GM19043 (cell line): Measurements from ENCODE around the gene KIF26A.

Experiments
- ATAC-seq: cut with Tn5 transposase; IDR thresholded peaks from one replicate; pipeline ENCODE4 v1.9.1; 2021; ENCODE audit warnings: low read depth; ENCODE audit not compliant: unreplicated experiment

KIF26A gene

DNA sequence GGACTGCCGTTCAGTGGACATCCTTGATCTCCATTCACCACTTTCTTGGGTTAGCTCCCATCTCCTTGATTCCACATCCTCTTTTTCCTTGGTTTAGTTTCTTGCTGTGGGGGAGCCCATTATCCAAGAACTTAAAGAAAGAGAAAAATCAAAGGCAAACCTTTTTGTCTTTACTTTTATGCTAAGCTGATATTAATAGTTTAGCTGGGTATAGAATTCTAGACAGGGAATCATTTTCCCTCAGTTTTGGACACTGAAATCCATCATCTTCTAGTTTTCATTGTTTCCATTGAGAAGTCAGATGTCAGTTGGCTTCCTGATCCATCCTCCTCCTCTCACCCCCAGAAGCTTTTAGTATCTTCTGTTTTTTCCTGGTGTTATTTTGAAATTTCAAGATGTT, 8.8 kb upstream of the KIF26A start:
- no peak for ATAC-seq

DNA sequence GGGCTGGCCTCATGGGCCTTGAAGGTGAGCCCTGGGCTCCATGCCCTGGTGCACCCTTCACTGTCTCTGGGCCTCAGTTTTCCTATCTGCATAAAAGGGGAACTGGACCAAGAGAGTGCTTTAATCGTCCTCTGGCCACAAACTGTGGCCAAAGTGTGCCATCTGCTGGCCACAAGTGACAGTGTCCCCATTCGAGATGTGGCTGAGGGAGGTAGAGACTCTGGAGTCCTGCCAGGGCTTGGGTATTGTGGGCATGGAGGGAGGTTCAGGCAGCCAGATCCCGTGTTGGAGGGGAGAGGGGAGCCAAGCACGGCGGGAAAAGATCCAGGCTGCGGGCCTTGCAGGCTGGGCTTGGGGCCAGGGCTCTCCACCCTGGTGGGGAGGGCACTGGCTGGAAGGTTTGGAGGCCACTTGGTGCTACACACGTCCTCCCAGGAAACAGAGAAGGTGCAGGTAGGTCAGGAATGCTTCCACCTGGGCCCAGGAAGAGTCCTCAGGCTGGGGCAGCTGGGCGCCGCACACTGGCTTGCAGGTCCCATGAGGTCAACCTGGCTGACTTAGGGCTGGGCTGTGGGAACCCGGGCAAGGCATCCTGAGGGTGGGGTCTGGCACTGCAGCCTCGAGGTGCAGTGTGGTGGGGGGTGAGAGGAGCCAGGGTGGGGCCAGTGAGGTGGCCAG, 7.3 kb upstream of the KIF26A start:
- no peak for ATAC-seq

DNA sequence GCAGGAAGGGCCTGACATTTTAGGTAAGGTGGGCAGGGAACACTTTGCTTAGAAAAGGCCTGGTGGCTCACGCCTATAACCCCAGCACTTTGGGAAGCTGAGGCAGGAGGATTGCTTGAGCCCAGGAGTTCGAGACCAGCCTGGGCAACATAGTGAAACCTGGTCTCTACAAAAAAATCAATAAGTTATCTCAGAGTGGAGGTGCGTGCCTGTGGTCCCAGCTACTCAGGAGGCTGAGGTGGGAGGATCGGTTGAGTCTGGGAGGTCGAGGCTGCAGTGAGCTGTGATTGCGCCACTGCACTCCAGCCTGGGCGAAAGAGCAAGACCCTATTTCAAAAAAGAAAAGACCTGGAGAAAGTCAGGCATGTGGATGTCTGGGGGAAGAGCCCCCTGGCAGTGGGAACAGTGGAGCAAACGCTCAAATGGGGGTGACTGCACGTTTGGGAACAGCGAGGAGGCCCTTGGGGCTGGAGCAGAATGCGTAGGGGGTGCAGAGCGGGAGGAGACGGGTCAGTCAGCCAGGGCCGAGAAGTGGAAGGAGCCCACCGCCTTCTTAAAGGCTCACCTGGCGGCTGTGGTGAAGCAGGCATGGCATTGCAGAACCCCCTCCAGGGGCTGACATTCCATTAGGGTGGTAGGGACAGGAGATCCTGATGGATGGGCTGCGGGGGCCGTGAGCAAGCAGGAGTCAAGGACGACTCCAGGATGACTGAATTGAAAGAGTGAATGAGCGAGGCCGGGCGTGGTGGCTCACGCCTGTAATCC, 6.2 kb upstream of the KIF26A start:
- no peak for ATAC-seq

DNA sequence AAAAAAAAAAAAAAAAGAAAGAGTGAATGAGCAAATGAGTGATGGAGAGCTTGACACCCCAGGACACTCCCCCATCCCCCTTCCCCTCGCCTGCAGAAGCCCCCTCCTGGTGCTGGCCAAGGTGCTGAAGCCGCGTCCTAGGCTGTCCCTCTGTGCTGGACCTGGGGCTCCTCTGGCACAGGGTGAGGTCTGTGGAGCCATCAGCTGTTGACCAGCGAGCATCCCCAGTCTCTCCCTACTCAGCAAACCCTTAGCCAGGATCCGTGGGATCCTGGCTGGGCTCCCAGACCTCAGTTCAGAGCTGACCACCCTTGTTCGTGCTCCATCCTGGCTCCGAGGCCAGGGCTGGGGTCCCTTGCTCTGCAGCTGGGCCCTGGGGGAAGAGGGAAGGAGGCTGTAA, 5.4 kb upstream of the KIF26A start:
- no peak for ATAC-seq

DNA sequence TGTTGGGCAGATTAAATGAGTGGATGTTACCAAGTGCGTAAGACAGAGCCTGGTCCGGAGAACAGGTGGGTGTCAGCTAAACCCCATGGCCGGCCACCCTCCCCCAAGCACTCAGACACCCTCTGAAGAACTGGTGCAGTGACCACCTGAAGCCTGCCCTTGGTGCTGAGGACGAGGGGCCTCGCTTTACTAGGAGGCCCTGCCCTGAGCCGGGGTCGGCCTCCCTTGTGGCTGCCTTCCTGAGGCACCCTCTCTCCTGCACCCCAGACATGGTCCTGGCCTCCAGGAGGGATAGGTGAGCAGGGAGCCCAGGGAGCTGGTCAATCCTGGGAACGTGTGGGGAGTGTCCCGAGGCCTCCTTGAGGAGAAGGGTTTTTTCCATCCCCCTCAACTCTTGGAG, 4.9 kb upstream of the KIF26A start:
- no peak for ATAC-seq

DNA sequence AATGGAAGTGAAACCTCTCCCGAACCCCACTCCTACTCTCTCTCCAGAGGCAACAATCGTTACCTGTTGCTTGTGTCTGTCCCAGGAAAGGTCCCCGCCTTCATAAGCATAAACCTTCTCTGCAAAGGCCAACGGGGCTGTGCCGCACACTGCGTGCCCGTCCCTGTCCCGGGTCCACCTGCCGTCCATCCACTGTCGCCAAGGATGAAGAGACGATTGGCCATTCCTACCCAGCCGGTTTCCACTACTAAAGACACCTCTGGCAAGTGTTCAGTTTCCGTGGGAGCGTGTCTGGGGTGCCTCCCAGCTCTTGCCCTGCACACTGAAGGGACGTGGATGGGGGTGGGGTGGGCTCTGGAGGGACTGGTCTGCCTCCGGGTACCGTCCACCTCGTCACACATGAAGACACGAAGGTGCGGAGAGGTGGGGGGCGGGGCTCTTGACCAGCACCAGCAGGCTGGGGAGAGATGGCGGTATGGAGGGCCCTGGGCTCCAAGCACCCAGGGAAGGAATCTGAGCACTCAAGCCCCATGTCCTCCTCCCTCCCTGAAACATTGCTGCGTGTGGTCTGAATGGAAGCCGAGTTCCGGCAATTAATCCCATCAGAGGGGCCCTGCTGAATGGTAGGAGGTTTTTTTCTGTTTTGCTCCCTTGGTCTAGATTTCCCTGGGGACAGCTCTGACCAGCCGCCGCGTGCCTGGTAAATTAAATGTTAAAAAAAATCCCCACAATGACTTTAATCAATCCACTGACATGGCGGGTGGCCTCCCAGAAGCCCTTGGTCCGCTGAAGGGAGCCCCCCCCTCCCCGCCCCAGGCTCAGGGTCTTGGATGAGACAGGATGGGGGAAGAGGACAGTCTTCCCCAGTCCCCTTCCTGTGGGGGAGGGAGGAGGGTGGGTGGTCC, 4.1 kb upstream of the KIF26A start:
- no peak for ATAC-seq

DNA sequence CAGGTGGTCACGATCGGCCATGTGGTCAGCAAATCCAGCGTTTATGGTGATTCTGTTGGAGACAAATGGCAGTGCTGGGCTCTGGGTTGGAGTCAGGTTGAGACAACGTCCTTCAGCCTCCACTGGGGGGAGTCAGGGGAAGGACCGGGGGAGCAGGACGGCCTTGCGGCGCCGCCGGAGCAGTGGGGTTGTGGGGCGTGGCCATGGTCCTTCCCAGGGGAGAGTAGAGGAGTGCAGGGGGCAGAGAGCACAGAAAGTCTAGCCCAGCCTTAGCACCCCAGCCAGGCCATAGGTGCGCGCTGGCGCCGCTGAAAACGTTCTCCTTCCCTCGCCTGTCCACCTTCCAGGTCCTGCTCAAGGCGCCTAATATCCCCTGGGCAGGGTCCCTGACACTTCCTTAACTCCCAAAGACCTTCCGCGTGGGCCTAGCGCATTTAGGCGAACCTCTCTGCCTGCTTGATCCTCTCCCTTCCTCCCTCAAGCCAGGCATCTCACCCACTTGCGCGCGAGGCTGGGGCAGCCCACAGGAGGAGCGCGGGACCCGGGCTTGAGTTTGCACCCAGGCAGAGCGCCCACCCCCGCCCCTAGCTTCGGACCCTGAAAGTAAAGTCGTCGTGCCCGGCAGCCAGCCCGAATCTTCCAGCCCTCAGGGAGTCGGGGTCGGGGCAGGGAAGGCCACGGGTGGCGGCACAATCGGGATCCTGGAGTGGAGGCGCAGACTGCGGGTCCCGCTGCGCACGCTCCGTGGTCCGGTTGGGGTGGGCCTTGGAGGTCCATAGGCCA, 3.1 kb upstream of the KIF26A start:
- no peak for ATAC-seq

DNA sequence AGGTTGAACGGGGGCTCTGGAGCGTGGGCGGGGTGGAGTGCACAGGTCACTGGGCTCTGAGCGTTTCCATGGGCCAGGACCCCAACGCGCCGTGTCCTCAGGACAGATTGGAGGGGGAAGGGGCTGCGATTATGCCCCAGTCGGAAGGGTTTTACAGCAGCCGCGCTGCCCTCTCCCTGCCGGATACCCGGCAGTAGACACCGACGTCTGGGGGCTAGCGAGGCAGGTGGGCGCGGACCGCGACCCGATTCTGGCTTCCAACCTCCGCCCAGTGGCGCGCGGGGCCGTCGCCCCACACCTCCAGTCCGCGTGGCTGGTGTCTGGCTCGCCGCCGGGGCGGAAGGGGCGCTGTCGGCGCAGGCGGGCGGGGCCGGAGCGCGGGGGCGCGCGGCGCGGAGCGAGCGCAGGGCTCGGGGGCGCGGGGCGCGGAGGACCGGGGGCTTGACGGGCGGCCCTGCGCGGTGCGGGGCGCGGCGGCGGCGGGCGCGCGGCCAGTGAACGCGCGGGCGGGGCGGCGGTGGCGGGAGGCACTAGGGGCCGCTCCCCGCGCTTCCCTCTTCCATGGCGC, 2.4 kb upstream of the KIF26A start:
- ATAC-seq, result no peak

DNA sequence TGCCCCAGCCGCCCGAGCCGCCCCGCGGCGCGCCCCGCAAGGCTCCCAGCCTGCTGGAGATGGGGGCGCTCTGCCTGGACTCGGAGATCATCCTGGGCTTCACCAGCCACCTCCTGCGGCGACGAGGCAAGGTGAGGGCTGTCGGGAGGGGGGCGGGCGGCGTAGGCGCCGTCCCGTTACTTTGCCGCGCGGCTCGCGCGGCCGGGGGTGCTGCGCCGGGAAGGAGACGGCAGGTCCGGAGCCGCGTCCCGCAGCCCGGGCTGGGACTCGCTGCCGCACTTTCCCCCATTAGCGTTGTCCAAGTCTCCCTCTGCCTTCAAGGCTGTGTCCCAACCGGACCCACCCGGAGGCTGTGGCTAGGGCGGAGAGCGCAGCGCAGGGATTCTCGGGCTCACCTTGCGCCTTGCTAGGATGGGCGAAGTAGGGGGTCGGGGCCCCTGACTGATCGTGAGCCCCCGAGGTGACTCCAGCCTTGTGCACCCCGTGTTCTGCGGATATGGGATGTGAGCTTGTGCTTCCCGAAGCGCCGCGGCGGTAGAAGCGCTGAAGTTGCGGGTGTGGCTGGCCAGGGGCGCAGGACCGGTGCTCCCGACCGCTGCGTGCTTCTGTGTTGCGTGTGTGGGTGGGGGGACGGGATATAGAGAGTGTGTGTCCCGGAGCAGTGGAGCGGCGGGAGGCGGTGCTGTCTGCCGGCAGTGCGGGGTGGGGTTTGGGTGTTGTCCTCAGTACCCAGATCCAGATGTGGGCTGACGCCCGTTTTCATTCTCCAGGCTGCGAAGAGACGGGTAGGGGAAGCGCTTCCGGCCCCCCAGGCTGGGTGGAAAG, 1.7 kb upstream of the KIF26A start:
- no peak for ATAC-seq

DNA sequence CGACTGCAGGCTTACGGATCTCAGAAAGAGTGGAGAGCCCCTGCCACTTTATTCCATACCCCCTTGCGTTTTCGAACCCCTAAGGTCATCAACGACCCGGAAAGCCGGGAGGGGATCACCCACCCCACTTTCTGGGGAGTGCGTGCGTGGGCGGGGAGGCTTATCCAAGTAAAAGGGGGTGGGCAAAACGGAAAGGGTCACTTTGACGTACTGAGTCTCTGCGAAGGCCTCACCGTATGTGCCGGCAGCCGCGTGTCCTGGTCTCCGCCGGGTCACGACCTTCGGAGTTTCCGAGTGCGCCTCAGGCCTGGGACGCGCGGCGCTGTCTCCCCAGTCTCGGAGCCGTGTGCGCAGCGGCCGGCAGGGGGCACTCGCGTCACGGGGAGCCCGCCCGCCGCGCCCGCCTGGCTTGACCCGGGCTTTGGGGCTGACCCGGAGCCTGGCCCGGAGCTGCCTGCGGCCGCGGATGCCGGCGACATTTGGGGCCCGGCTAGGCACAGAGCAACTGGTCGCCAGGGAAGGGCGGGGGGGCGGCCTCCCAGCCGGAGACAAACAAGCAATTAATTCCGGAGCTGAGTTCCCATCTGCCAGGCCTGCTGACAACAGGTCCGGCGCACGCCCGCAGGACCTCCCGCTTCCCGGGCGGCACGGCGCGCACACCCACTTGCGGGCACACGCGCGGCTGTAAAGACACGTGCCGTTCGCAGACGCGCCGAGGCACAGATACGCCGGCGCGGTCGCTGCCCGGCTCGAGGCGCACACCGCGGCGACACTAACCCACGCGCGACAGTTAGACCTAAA, 890 bp upstream of the KIF26A start:
- ATAC-seq, result no peak

DNA sequence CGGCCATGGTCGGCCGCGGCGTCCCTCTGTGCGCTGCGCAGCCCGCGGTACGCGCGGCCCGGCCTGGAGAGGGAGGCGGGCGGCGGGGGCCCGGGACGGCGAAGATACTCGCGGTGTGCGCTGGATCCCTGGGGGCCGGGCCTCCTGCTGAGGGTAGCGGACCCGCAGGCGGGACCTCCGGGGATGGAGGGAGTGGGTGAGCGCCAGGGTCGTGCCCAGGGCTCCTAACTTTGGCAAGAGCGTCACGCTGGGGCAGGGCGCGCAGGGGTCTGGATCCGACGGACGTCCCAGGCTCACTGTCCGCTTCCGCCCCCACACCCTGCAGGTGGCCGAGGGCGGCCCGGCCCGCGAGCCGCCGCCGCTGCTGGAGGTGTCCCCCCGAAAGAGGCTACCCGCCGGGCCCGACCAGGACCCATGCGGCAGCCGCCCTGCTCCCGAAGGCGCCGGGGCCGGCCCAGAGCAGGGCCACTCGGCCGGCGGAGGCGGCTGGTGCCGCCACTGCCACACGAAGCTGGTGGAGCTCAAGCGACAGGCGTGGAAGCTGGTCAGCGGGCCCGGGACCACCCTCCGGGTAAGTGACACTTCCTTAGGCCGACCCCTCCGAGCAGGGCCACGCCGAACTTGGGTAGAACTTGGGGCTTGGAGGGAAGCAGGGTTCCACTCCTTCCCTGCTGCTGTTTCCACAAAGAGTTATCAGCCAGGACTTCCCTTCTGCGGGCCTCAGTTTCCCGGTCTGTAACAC, 502 bp downstream of the KIF26A start:
- ATAC-seq, result no peak

DNA sequence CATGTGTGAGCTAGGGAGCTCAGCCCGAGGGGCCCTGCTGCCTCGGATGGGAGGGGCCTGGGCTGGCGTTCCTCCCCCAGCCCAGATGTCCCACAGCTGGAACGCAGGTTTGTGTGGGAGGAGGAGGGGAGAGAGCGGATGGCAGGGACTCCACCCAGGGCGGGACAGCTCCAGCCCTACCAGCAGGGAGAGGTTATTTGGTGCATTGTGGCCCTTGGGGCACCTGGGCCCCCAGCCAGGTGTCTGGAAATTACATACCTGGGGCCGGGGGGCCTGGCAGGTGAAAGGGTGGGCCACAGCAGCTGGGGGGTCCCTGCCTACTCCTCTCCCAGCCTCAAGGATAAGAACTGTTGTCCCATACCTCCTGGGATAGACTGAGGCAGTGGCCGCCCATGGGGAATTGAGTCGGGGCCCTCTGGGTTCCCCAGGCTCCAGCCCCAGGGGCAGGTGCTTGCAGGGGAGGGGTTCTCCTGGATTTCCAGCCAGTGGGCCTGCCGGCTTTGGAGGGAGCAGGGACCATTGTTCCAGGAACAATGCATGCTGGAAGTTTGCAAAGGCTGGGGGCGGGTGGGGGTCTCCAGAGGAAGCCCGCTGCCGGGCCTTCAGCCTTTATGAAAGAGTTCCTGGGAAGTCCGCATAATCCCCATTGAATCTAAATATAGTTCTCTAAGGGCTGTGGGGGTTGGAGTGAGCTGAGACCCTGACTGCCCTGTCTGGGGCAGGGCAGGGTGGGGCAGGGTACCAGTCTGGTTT, 1.2 kb downstream of the KIF26A start:
- no peak for ATAC-seq

DNA sequence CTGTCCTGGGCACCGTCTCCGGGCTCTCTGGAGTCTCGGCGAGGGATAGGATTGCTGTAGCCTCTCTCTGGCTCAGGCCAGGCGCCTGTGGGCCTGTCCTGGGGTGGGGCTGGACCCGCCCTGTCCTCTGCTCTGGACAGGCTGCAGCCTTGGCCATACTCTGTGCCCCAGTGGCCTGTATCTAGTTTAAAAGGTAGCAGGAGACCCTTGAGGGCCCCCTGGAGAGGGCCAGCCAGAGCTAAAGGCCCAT, 1.8 kb downstream of the KIF26A start:
- no peak for ATAC-seq

DNA sequence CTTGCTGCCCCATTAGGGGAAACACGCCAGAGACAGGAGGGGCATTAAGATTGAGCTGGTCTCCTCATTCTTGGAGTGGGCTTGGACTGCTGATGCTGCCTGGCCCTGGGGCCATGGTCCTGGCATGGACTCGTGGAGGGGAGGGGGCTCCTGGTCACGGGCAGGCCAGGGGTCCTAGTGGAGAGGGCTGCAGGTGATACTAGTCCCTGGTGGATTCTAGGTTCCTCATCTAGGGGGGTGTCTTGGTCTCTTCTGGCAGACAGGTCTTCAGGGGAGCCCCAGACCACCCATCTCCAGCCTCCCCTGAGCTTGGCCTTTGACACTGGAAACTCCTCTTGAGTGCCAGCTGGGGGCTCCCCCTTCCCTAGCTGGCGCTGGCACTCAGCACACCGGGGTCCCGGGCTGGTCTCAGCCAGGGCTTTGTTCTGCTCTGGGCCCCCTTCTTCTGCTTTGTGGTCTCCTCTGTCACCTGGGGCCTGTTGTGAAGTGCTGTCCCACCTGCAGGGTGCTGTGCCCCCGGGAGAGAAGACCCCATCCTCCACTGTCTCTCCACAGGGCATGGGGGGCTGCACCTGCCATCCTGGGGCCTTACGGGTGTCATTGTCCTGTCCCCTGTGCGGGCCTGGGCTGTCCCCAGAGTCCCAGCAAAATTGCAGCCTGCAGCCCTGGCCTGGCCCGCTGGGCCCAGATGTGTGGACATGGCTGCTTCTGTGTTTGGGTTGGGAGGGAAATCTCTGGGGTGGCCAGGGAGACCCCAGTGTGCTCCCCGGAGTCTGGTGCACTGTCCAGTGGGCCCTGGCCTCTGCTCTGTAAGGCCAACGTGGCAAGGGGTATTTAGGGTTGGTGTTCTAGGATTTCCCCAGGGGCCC, 2.3 kb downstream of the KIF26A start:
- ATAC-seq, result no peak

DNA sequence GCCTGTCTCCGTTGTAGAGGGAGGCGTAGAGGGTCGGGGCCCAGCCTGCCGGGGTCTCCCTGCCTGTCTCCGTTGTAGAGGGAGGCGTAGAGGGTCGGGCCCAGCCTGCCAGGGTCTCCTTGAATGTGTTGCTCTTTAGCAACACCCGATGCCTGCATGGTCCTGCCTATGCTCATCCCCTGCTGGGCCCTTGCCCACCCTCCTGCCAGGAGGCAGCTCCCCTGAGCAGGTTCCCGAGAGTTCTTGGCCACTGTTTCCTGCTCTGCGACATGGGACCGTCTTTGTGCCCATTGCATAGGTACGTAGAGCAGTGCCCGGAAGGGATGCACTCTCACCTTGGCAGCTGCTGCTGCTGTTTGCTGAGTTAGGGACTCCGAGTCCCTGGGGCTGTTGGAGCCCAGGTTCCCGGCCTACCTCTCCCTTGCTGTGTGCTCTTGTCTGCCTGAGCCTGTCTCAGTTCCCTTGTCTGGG, 3.3 kb downstream of the KIF26A start:
- no peak for ATAC-seq

DNA sequence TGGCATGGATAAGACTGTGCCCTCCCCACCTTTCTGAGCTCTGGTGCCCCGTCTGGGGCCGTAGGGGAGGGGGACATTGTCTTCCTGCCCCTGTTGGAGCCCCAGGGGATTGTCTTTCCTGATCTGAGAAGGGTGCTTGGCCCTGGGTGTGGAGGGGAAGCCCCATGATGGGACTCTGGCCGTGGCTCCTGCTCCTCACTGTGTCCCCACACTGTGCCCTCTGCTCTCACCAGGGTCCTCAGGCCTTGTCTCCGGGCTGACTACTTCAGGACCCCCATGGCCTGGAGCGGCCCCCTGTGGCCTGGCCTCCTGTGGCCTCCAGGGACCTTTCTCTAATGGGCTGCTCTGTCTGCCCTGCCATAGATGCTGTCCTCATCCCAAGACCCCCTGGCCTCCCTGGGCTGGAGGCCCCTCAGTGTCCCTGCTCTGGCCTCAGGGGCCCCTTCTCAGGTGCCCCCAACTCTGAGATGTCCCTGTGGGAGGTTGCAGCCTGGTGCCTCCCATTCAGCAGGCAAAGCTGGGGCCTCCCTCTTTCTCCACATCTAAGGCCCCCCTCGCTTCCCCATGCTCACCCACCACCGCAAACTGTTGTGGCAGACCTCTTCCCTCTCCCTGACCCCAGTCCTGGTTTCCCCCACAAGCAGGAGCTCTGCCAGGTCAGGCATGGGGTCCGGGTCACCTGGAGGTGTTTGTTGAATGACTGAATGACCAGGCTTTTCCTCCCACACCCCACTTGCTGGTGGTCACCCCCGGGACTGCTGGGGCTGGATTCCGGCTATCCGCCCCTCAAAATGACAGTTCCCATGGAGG, 4.0 kb downstream of the KIF26A start:
- no peak for ATAC-seq
